B cell (primary cell): Measurements from ENCODE around the gene CELSR3.

ENCODE experiments used
- EZH2 ChIP-seq: IDR thresholded peaks from 2 replicates; pipeline ENCODE4 v1.6.1; 2012; ENCODE audit warnings: borderline replicate concordance, low read depth, mild to moderate bottlenecking, moderate library complexity, low read length; ENCODE audit not compliant: insufficient read depth, poor library complexity, severe bottlenecking
- TF ChIP-seq, protein P1 (sequence below): fragments of 200-600 bp; IDR thresholded peaks from one replicate; pipeline ENCODE4 v1.8.0; 2022; ENCODE audit warnings: antibody characterized with exemption, mild to moderate bottlenecking

DNA sequence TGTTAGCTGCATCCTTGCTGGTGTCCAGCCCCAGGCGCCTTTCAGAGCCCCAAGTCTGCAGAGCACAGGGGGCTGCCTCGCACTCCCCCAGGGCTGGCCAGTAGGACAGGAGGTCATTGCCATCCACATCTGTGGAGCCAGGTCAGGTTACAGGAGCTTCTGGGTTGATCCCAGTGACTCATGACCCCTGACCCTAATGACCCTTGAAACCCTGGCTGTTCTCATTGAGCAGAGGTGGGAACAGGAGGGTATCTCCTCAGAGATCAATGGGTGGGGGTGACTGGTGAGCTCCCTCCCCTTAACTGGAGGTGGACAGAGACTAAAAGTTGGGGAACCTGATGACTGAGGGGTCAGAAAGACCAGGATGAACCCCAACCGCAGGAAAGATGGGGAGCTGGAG is 21.3 kb downstream of the CELSR3 start:
- TF ChIP-seq, protein P1, sequence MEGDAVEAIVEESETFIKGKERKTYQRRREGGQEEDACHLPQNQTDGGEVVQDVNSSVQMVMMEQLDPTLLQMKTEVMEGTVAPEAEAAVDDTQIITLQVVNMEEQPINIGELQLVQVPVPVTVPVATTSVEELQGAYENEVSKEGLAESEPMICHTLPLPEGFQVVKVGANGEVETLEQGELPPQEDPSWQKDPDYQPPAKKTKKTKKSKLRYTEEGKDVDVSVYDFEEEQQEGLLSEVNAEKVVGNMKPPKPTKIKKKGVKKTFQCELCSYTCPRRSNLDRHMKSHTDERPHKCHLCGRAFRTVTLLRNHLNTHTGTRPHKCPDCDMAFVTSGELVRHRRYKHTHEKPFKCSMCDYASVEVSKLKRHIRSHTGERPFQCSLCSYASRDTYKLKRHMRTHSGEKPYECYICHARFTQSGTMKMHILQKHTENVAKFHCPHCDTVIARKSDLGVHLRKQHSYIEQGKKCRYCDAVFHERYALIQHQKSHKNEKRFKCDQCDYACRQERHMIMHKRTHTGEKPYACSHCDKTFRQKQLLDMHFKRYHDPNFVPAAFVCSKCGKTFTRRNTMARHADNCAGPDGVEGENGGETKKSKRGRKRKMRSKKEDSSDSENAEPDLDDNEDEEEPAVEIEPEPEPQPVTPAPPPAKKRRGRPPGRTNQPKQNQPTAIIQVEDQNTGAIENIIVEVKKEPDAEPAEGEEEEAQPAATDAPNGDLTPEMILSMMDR = no peak
- no peak for TF ChIP-seq EZH2
